Measurements from ENCODE around the gene CACNA1I.

Gene CACNA1I

DNA sequence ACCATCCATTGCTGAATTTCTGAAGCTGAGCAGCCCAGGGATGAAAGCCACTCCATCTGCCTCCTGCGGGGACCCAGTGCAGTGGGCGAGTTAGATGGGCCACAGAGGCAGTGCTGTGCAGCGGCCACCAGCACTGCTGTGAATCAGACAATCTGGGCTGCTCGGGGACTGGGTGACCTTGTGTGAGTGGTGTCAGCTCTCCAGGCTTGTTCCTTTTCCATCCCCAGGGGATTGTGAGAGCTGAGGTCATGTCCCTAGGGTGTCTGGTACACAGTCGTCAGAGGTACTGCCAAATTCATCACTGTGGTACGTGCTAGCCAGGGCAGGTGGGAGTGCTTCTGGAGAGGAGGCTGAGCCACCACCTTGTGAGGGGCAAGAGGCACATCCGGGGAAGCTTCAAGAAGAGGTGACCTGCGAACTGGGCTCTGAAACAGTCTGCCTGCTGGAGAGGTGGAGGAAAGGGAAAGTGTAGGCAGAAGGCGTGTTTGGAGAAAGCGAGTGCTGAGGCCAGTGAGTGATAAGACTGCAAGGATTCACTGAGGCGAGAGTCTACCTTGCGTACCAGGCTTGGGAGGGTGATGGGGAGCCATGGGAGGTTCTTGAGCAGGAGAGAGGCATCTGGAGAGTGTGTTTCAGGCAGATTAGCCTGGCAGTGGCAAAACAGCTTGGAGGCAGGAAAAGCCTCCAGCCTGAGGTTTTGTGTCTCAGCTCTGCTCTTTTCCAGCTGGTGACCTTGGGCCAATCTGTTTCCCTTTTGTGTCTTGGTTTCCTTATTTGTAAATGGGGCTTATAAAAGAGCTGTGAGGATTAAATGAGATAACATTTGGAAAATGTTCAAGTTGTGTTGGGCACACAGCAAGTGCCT lies 22.7 kb downstream of the CACNA1I start:
- in situ Hi-C loops (cut with MboI; ENCODE audit: low sequenced_read_pairs), result no loop called here

- in situ Hi-C loops (cut with MboI; ENCODE audit: low sequenced_read_pairs), result no loop called here
Measured at GRCh38 chr22:39593931-39594285, 23.4 kb downstream of the CACNA1I start.

GRCh38 chr22:39594411-39594810 lies 23.9 kb downstream of the CACNA1I start:
- in situ Hi-C loops (cut with MboI; ENCODE audit: low sequenced_read_pairs), result no loop called here

DNA sequence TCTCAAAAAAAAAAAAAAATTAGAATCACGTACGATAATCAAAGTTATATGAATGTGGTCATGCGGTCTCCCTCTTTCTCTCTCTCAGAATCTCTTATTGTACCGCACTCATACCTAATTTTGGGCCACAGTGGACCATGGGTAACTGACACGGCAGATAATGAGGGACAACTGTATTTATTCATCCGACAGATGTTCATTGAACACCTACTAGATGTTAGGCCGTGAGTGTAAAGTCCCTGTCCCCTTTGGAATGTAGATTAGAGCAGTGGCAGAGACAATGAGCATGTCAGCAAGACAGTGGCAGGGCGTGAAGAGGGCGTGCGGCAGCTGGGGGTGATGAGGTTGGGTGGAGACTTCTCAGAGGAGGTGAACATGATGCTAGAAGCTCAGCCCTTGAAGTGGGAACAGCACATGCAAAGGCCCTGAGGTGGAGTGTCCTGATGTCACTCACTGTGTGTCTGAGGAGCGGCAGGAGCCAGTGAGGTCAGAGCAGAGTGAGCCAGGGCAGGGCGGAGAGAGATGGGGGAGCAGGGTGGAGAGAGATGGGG lies 25.1 kb downstream of the CACNA1I start:
- in situ Hi-C loops (cut with MboI; ENCODE audit: low sequenced_read_pairs), result no loop called here

- in situ Hi-C loops (cut with MboI; ENCODE audit: low sequenced_read_pairs), result no loop called here
Measured at GRCh38 chr22:39596601-39597000, 26.0 kb downstream of the CACNA1I start.

- in situ Hi-C loops (cut with MboI; ENCODE audit: low sequenced_read_pairs), result no loop called here
Measured at GRCh38 chr22:39597236-39597869, 26.8 kb downstream of the CACNA1I start.

- in situ Hi-C loops (cut with MboI; ENCODE audit: low sequenced_read_pairs), result no loop called here
Measured at GRCh38 chr22:39598017-39598965, 27.7 kb downstream of the CACNA1I start.

DNA sequence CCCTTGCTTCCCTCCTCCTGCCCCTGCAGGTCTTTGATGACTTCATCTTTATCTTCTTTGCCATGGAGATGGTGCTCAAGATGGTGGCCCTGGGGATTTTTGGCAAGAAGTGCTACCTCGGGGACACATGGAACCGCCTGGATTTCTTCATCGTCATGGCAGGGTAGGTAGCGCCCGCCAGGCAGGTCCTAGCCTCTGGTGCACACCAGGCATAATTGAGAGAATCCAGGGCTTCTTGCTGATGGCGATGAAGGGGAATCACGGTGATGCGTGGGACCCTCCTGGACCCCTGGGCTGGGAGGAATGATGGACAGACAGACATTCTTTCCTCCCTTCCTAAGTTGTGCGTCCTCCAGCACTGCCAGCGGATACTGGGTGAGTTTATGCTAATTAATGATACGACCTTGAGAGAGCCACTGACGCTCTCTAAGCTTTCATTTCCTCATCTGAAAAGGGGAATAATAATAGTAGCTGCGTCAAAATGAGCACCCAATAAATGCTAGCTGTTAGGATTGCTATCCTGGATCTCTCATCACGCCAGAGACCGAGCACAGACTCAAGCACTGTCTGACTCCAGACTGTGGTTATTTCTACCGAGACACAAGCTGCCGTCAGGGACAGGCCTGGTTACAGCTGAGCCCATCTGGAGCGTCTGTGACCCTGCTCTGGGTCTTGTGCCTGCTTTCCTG lies 30.1 kb downstream of the CACNA1I start:
- in situ Hi-C loops (cut with MboI; ENCODE audit: low sequenced_read_pairs), result no loop called here

DNA sequence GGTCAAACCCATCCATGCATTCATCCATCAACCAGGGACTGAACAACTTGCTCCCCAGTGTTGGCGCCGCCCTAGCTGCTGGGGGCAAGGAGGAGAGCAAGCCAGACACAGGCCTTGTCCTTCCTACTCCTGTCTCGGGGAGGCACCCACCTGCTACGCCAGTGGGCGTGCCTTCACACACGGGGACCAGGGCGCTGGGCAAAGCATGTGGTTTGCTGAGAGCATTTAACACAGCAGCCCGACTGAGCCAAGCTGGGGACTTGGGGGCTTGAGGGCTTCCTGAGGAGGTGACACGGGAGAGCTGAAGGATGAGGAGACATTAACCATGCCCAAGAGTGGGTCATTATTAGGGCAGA lies 30.6 kb downstream of the CACNA1I start:
- in situ Hi-C loops (cut with MboI; ENCODE audit: low sequenced_read_pairs), result no loop called here

DNA sequence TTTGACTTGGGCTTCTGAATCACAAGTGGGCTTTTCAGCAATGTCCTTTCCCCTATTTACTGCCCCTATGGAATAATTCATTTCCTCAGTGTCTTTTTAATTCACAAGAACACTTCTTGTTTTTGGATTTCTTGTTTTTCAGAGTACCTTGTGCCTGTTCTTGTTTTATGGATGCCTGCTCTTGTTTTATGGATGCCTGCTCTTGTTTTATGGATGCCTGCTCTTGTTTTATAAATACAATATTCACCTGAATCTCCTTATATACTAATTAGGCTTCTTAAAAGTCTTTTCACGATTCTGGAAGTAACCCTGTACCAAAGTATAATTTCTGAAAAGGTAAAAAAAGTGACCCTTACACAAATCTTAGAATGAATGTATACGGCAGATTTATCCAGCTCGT lies 32.8 kb downstream of the CACNA1I start:
- in situ Hi-C loops (cut with MboI; ENCODE audit: low sequenced_read_pairs), result no loop called here

DNA sequence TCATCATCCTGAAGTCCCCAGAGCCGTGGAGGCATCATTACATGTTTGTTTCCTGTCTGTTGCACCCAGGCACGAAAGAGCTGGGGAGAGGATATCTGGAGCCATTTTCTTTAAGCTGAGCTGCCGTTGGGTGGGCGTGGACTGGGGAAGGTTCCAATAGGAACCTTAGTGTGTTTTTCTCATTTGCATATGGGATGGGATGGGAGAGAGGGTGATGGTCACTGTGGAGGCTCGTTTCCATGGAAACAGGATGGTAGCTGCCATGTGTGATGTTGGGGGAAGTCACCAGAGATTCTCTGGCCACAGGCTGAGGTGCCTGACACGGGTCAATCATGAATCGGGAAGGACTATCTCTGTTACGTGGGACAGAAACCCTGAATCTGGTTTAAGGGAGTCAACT lies 39.7 kb downstream of the CACNA1I start:
- in situ Hi-C loops (cut with MboI; ENCODE audit: low sequenced_read_pairs), result no loop called here

DNA sequence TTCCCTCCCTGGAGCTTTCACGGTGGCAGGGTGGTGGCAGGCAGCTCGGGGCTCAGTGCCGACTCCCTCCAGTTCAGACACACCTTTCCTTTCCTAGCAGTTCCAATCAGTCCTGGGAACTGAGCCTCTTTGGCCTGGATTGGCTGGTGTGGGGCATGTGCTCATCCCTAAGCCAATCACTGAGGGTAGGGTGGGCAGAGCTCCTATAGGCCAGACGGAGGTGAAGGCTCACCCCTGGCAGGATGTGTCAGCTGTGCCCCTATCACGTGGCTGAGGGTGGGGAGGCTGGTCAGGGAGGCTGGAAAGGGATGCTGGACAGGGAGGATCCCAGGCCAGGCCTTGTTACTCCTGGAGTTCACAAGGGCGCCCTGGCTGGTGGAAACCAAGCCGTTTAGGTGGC lies 40.2 kb downstream of the CACNA1I start:
- in situ Hi-C loops (cut with MboI; ENCODE audit: low sequenced_read_pairs), result no loop called here

GRCh38 chr22:39611360-39611759 lies 40.8 kb downstream of the CACNA1I start:
- in situ Hi-C loops (cut with MboI; ENCODE audit: low sequenced_read_pairs), result no loop called here

DNA sequence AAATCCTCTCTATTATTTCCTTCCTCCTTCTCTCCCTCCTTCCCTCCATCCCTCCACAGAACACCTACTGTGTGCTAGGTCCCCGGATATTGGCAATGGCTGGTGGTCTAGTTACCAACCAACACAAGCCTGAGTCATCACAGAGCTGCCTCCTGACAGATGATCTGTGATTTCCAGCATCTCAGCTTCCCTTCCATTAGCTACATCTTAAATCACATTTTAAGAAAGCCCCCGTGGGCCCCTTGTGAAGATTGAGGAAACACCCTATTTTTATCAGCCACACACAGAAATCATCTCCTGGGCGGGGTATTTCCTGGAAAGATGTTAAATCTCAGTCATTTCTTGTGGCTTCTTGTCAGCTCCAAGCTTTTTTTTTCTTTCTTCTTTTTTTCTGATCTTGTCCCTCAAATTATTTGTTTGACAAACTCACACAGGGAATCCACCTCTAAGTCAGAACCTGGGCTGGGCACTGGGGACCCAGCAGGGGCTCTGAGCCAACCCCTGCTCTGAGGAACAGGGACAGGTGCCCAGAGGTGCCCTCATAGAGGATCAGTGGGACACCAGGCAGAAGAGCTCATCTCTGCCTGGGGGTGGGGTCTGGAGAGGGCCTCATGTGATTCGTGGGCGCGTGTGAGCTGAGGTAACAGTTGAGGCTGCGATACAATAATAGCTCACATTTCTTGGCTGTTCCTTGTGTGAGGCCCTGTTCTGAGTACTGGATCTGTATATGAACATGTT lies 42.4 kb downstream of the CACNA1I start:
- in situ Hi-C loops (cut with MboI; ENCODE audit: low sequenced_read_pairs), result no loop called here

DNA sequence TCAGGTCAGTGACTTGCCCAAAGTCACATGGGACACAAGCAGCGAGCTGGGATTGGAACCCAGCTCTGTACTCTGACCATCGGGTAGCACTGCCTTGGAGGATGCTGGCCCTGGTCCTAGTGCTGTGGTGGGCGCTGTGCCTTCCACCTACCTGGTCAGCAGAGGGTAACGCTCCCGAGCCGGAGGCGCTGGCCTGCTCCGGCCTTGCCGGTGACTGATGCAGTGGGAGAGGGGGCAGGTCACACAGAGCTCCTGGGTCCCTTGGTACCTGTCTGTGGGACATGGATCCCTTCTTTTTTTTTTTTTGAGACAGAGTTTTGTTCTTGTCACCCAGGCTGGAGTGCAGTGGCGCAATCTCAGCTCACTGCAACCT lies 43.0 kb downstream of the CACNA1I start:
- in situ Hi-C loops (cut with MboI; ENCODE audit: low sequenced_read_pairs), result no loop called here

- in situ Hi-C loops (cut with MboI; ENCODE audit: low sequenced_read_pairs), result no loop called here
Measured at GRCh38 chr22:39614442-39614841, 43.9 kb downstream of the CACNA1I start.

DNA sequence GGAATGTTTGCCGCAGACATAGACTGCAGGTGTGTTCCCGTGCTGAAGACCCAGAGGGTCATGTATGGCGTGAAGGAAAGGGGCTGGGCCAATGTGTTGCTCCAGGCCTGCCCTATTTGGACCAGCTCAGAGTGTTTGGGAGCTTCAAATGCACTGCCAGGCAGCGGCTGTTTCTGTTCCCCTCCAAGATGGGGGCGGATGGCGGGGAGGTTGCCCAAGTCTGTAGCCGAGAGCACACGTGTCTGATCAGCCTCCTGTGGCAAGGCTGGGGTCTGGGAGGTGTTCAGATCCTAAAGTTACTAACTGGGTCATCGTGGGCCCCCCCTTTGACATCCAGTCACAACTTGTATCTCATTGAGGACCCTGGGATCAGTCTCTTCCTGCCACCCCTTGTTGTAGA lies 45.5 kb downstream of the CACNA1I start:
- in situ Hi-C loops (cut with MboI; ENCODE audit: low sequenced_read_pairs), result no loop called here

DNA sequence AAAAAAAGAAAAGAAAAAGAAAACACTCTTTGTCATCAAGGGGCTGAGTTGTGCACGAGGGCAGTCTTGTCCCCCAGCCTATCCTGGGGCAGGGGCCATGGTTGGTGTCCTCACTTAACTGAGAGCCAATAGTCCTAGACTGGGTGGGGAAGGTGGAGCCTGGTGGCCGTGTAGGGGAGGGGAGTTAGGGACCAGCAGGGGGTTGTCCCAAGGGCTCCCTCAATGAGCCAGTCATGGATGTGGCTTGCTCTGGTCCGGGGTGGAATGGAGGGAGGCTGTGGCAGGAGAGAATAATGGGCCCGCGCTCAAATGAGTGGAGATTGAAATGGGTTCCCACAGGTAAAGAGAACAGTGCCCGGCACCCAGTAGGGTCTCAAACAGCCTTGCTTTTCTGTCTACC lies 46.2 kb downstream of the CACNA1I start:
- in situ Hi-C loops (cut with MboI; ENCODE audit: low sequenced_read_pairs), result no loop called here

DNA sequence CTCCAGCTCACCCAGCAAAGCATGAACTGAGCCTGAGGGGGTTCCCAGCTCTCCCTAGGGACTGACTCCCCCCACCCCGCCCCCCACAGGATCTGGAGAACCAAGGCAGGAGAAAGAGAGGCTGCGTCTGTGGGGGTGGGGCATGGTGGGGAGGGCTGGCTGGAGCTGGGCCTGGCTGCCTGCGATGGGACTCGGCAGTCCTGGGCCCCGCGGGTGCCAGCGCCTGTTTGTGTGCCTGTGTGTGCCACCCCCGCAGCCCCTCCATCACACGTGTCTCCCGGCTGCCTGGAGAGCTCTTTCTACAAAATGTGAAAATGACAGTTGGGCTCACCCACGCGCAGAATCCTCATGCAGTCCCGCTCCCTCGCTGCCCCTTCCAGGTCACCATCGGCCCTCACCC lies 46.8 kb downstream of the CACNA1I start:
- in situ Hi-C loops (cut with MboI; ENCODE audit: low sequenced_read_pairs), result no loop called here

Data from HL-60/S4 treated with retinoic acid at 250 ng/mL for 4 days and 3 days (cell line).